NCI-H526 (cell line): Measurements from ENCODE around the gene DVL1.

Experiments used
- DNase-seq, 2 experiments: peaks; one replicate each; lab custom pipeline; 2025; lab: John Stamatoyannopoulos, UW

DVL1 gene

GRCh38 chr1:1298861-1299685, 50.1 kb downstream of the DVL1 start:
- DNase-seq, result no peak

- no peak for DNase-seq
Observed at GRCh38 chr1:1297802-1298424, 51.3 kb downstream of the DVL1 start.

GRCh38 chr1:1296070-1297061, 52.9 kb downstream of the DVL1 start:
- DNase-seq, result no peak

GRCh38 chr1:1295154-1295923, 53.9 kb downstream of the DVL1 start:
- no peak for DNase-seq

GRCh38 chr1:1294250-1294890, 54.8 kb downstream of the DVL1 start:
- DNase-seq, result no peak

- no peak for DNase-seq
Observed at GRCh38 chr1:1293263-1294249, 55.7 kb downstream of the DVL1 start.

GRCh38 chr1:1292851-1293250, 56.4 kb downstream of the DVL1 start:
- no peak for DNase-seq

GRCh38 chr1:1292442-1292779, 56.8 kb downstream of the DVL1 start:
- no peak for DNase-seq

- DNase-seq, result peak; percentile 78 to 94
Observed at GRCh38 chr1:1291548-1292441, 57.4 kb downstream of the DVL1 start.

- peak in 1 of 2 experiments; percentile 72 for DNase-seq
Observed at GRCh38 chr1:1291023-1291528, 58.1 kb downstream of the DVL1 start.

GRCh38 chr1:1290238-1290731, 58.9 kb downstream of the DVL1 start:
- DNase-seq, result peak in 1 of 2 experiments; percentile 88

GRCh38 chr1:1287288-1288110, 61.7 kb downstream of the DVL1 start:
- DNase-seq, result peak in 1 of 2 experiments; percentile 68

- no peak for DNase-seq
Observed at GRCh38 chr1:1286313-1287261, 62.6 kb downstream of the DVL1 start.

- DNase-seq, result no peak
Observed at GRCh38 chr1:1285611-1286311, 63.5 kb downstream of the DVL1 start.
